NCI-H128 (cell line): ENCODE data around the gene KRT82.
"Not testable (repeated sequence)": the region's sequence is repeated elsewhere in the genome, so short reads cannot be mapped to it uniquely, and the experiment has no call there.

Source experiments
- DNase-seq: peaks from one replicate; lab custom pipeline; 2025; ENCODE audit not compliant: unreplicated experiment; lab: John Stamatoyannopoulos, UW

KRT82 gene

GRCh38 chr12:52347551-52348510 lies 58.3 kb downstream of the KRT82 start:
- no peak for DNase-seq

GRCh38 chr12:52347016-52347415 lies 59.1 kb downstream of the KRT82 start:
- no peak for DNase-seq

- DNase-seq, result no peak
These were observed 59.5 kb downstream of the KRT82 start for GRCh38 chr12:52346593-52346992.

- DNase-seq, result not testable (repeated sequence)
These were observed 61.1 kb downstream of the KRT82 start for GRCh38 chr12:52345041-52345440.

GRCh38 chr12:52344111-52344510 lies 62.0 kb downstream of the KRT82 start:
- no peak for DNase-seq
